ENCODE data around the gene OTOG.
A peak's percentile ranks its signal among the peaks of the same experiment; 100 is the strongest.

Gene OTOG

GRCh38 chr11:17547051-17547577, at the start of gene OTOG:
OTOG (plus strand) TSS chr11:17547259; CDS start chr11:17547373, 114 bp downstream.
- H3K4me3 ChIP-seq (ENCODE audit: low read depth, low read length), result no peak within 1 kb of the TSS
- no peak for TF ChIP-seq MAX (IDR thresholded peaks at IDR 0.05; ENCODE audit: low read depth, low read length)
- no peak for TF ChIP-seq POLR2A (IDR thresholded peaks at IDR 0.05; ENCODE audit: extremely low read depth, insufficient read length)
- TF ChIP-seq CTCF (IDR thresholded peaks at IDR 0.05; ENCODE audit: low read depth, low read length), result no peak
- TF ChIP-seq MYC (IDR thresholded peaks at IDR 0.05; ENCODE audit: low read depth, low read length), result no peak
- DNase-seq (ENCODE audit: low read depth), result no peak

GRCh38 chr11:17498058-17498457, 49.0 kb upstream of the OTOG start:
- DNase-seq (ENCODE audit: low read depth), result peak; percentile 60
- TF ChIP-seq POLR2A (IDR thresholded peaks at IDR 0.05; ENCODE audit: extremely low read depth, insufficient read length) (no peak), MYC (IDR thresholded peaks at IDR 0.05; ENCODE audit: low read depth, low read length) (peak; percentile 72), MAX (IDR thresholded peaks at IDR 0.05; ENCODE audit: low read depth, low read length) (peak; percentile 94), CTCF (IDR thresholded peaks at IDR 0.05; ENCODE audit: low read depth, low read length) (no peak)
- no peak overlapping the region for H3K4me3 ChIP-seq (ENCODE audit: low read depth, low read length)

- no peak overlapping the region for H3K4me3 ChIP-seq (ENCODE audit: low read depth, low read length)
- peak; percentile 6 for DNase-seq (ENCODE audit: low read depth)
- TF ChIP-seq MYC (IDR thresholded peaks at IDR 0.05; ENCODE audit: low read depth, low read length), result no peak
- no peak for TF ChIP-seq MAX (IDR thresholded peaks at IDR 0.05; ENCODE audit: low read depth, low read length)
- no peak for TF ChIP-seq CTCF (IDR thresholded peaks at IDR 0.05; ENCODE audit: low read depth, low read length)
- no peak for TF ChIP-seq POLR2A (IDR thresholded peaks at IDR 0.05; ENCODE audit: extremely low read depth, insufficient read length)
These were observed 48.6 kb upstream of the OTOG start for GRCh38 chr11:17498475-17498874.

GRCh38 chr11:17500673-17501072, 46.4 kb upstream of the OTOG start:
- no peak for TF ChIP-seq POLR2A (IDR thresholded peaks at IDR 0.05; ENCODE audit: extremely low read depth, insufficient read length)
- no peak overlapping the region for H3K4me3 ChIP-seq (ENCODE audit: low read depth, low read length)
- DNase-seq (ENCODE audit: low read depth), result no peak

- no peak overlapping the region for H3K4me3 ChIP-seq (ENCODE audit: low read depth, low read length)
- TF ChIP-seq MAX (IDR thresholded peaks at IDR 0.05; ENCODE audit: low read depth, low read length) (no peak), POLR2A (IDR thresholded peaks at IDR 0.05; ENCODE audit: extremely low read depth, insufficient read length) (no peak), CTCF (IDR thresholded peaks at IDR 0.05; ENCODE audit: low read depth, low read length) (no peak), MYC (IDR thresholded peaks at IDR 0.05; ENCODE audit: low read depth, low read length) (no peak)
- no peak for DNase-seq (ENCODE audit: low read depth)
These were observed 44.4 kb upstream of the OTOG start for GRCh38 chr11:17502630-17503029.

GRCh38 chr11:17504330-17505107, 42.5 kb upstream of the OTOG start:
- DNase-seq (ENCODE audit: low read depth), result peak; percentile 70
- TF ChIP-seq POLR2A (IDR thresholded peaks at IDR 0.05; ENCODE audit: extremely low read depth, insufficient read length) (no peak), CTCF (IDR thresholded peaks at IDR 0.05; ENCODE audit: low read depth, low read length) (peak; percentile 88)
- H3K4me3 ChIP-seq (ENCODE audit: low read depth, low read length), result no peak overlapping the region

All from NB4 (cell line).